ENCODE results near the gene C1orf21.

The C1orf21 gene

DNA sequence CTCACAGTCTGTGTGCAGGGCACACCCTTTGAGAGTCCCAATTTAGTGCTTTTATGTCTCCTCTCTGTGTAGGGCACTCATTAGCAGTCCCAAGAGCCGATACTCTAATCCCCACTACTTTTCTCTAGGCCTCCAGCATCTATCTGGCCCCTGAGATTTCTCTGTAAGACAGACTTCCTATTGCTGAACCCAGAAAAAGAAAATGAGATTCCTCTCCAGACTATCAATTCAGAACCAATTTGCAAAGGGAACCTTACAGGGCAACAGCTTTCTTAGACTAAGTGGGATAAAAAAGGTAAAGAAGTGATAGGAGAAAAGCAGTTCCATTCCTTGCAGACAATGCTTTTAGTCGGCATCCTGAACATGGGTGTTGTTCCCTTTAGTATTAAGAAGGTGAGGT is 195.6 kb downstream of the C1orf21 start:
- Histone ChIP-seq H3K4me1 (ENCODE audit: insufficient read depth, low read length, severe bottlenecking) (no peaks in the 10 kb centered on the region), H3K9me3 (ENCODE audit: low read length) (no peaks in the 10 kb centered on the region), H3K4me3 (ENCODE audit: low read depth, low read length, poor library complexity, severe bottlenecking) (no peak overlapping the region), H3K27ac (ENCODE audit: low read depth, low read length, poor library complexity, severe bottlenecking) (no peak overlapping the region), H3K9ac (ENCODE audit: low read length) (no peak overlapping the region), H3K79me2 (ENCODE audit: insufficient read depth, low read length) (no peaks in the 10 kb centered on the region), H4K20me1 (ENCODE audit: insufficient read depth, low read length) (no peaks in the 10 kb centered on the region), H3K9me2 (ENCODE audit: low read depth, low read length) (no peaks in the 10 kb centered on the region), H3F3A (ENCODE audit: insufficient read depth, low read length) (no peaks in the 10 kb centered on the region), H2AFZ (ENCODE audit: low read length) (no peak overlapping the region), H3K36me3 (ENCODE audit: insufficient read depth, low read length) (no peaks in the 10 kb centered on the region), H3K27me3 (ENCODE audit: insufficient read depth, low read length) (no peaks in the 10 kb centered on the region), H3K4me2 (ENCODE audit: low read length) (no peak overlapping the region)
- TF ChIP-seq, protein P1, sequence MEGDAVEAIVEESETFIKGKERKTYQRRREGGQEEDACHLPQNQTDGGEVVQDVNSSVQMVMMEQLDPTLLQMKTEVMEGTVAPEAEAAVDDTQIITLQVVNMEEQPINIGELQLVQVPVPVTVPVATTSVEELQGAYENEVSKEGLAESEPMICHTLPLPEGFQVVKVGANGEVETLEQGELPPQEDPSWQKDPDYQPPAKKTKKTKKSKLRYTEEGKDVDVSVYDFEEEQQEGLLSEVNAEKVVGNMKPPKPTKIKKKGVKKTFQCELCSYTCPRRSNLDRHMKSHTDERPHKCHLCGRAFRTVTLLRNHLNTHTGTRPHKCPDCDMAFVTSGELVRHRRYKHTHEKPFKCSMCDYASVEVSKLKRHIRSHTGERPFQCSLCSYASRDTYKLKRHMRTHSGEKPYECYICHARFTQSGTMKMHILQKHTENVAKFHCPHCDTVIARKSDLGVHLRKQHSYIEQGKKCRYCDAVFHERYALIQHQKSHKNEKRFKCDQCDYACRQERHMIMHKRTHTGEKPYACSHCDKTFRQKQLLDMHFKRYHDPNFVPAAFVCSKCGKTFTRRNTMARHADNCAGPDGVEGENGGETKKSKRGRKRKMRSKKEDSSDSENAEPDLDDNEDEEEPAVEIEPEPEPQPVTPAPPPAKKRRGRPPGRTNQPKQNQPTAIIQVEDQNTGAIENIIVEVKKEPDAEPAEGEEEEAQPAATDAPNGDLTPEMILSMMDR (IDR thresholded peaks at IDR 0.05; ENCODE audit: low read length): no peak

DNA sequence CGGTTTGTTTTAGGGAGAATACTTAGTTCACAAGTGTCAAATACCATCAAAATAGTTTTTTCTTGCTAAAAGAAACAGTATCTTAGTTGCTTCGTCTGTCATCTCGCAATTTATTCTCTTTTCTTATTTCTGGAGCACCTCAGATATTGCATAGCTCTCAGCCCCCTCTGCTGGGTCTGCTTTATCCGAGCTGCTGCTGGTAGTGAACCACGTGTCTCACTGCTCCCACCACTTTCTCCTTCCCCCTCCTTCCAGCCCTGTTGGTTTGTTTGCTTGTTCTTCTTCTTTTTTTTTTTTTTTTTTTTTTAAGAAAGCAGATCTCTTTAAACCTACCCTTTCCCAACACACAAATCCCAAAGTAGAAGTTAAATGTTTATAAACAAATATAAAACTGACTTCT is 197.0 kb downstream of the C1orf21 start:
- Histone ChIP-seq H3K36me3 (ENCODE audit: insufficient read depth, low read length) (no peaks in the 10 kb centered on the region), H3K4me2 (ENCODE audit: low read length) (no peak overlapping the region), H3K9me3 (ENCODE audit: low read length) (no peaks in the 10 kb centered on the region), H3K9me2 (ENCODE audit: low read depth, low read length) (no peaks in the 10 kb centered on the region), H3K9ac (ENCODE audit: low read length) (no peak overlapping the region), H3K4me1 (ENCODE audit: insufficient read depth, low read length, severe bottlenecking) (no peaks in the 10 kb centered on the region), H3F3A (ENCODE audit: insufficient read depth, low read length) (no peaks in the 10 kb centered on the region), H2AFZ (ENCODE audit: low read length) (no peak overlapping the region), H3K27ac (ENCODE audit: low read depth, low read length, poor library complexity, severe bottlenecking) (no peak overlapping the region), H3K4me3 (ENCODE audit: low read depth, low read length, poor library complexity, severe bottlenecking) (no peak overlapping the region), H3K79me2 (ENCODE audit: insufficient read depth, low read length) (no peaks in the 10 kb centered on the region), H3K27me3 (ENCODE audit: insufficient read depth, low read length) (0 out of 2 replicates have a peak, but pooled peaks cover 3% of the 10 kb centered on the region), H4K20me1 (ENCODE audit: insufficient read depth, low read length) (no peaks in the 10 kb centered on the region)
- TF ChIP-seq, protein P1 (IDR thresholded peaks at IDR 0.05; ENCODE audit: low read length): no peak
- no peak for TF ChIP-seq EZH2 (IDR thresholded peaks at IDR 0.05; ENCODE audit: borderline replicate concordance, low read length)

DNA sequence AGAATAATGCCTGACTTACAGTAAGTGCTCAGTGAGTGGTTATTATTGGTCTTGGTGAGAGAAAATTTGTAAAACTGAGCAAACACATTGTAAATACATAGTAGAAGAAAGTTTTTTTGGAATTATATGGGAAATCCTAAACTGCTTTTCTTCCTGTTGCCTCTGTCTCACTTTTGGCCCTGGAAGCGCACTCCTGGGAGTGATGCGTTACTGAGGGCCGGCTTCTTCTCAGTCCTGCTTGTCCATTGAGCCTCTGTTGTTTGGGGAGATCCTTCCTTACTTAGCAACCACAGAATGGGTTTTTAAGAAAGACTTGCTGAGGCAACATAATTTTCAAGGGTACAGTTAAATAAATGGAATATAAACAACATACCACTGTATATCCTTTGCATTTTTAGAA is 201.9 kb downstream of the C1orf21 start:
- H3K4me2 ChIP-seq (ENCODE audit: low read length): no peak overlapping the region
- no peaks in the 10 kb centered on the region for H3K9me3 ChIP-seq (ENCODE audit: low read length)
- no peaks in the 10 kb centered on the region for H3K9me2 ChIP-seq (ENCODE audit: low read depth, low read length)
- H4K20me1 ChIP-seq (ENCODE audit: insufficient read depth, low read length): no peaks in the 10 kb centered on the region
- H3K27me3 ChIP-seq (ENCODE audit: insufficient read depth, low read length): 0 out of 2 replicates have a peak, but pooled peaks cover 4% of the 10 kb centered on the region
- no peak overlapping the region for H3K9ac ChIP-seq (ENCODE audit: low read length)
- TF ChIP-seq, protein P1 (IDR thresholded peaks at IDR 0.05; ENCODE audit: low read length): no peak
- TF ChIP-seq EZH2 (IDR thresholded peaks at IDR 0.05; ENCODE audit: borderline replicate concordance, low read length): no peak
- H3K79me2 ChIP-seq (ENCODE audit: insufficient read depth, low read length): no peaks in the 10 kb centered on the region
- H3K4me1 ChIP-seq (ENCODE audit: insufficient read depth, low read length, severe bottlenecking): no peaks in the 10 kb centered on the region
- no peaks in the 10 kb centered on the region for H3F3A ChIP-seq (ENCODE audit: insufficient read depth, low read length)
- no peak overlapping the region for H2AFZ ChIP-seq (ENCODE audit: low read length)
- no peak overlapping the region for H3K27ac ChIP-seq (ENCODE audit: low read depth, low read length, poor library complexity, severe bottlenecking)
- no peaks in the 10 kb centered on the region for H3K36me3 ChIP-seq (ENCODE audit: insufficient read depth, low read length)
- no peak overlapping the region for H3K4me3 ChIP-seq (ENCODE audit: low read depth, low read length, poor library complexity, severe bottlenecking)
